HG02840 (cell line): Measurements from ENCODE around the gene DNAI2.
"Not testable (repeated sequence)": the region's sequence is repeated elsewhere in the genome, so short reads cannot be mapped to it uniquely, and the experiment has no call there.

Experiments
- ATAC-seq: cut with Tn5 transposase; IDR thresholded peaks from one replicate; pipeline ENCODE4 v1.9.1; 2021; ENCODE audit warnings: mild to moderate bottlenecking, moderate library complexity, moderate number of reproducible peaks; ENCODE audit not compliant: unreplicated experiment, low FRiP score

The DNAI2 gene

GRCh38 chr17:74272731-74273201 lies 1.3 kb upstream of the DNAI2 start:
- ATAC-seq: no peak

- no peak for ATAC-seq
Measured at GRCh38 chr17:74274709-74275340, 791 bp downstream of the DNAI2 start.

GRCh38 chr17:74276051-74276476 lies 2.0 kb downstream of the DNAI2 start:
- no peak for ATAC-seq

GRCh38 chr17:74276541-74277009 lies 2.5 kb downstream of the DNAI2 start:
- no peak for ATAC-seq

GRCh38 chr17:74277935-74278334 lies 3.9 kb downstream of the DNAI2 start:
- no peak for ATAC-seq

GRCh38 chr17:74279617-74280016 lies 5.6 kb downstream of the DNAI2 start:
- not testable (repeated sequence) for ATAC-seq

GRCh38 chr17:74280093-74280513 lies 6.1 kb downstream of the DNAI2 start:
- ATAC-seq: no peak

- ATAC-seq: no peak
Measured at GRCh38 chr17:74281799-74282198, 7.8 kb downstream of the DNAI2 start.

GRCh38 chr17:74282274-74282586 lies 8.2 kb downstream of the DNAI2 start:
- not testable (repeated sequence) for ATAC-seq

- no peak for ATAC-seq
Measured at GRCh38 chr17:74282587-74283370, 8.7 kb downstream of the DNAI2 start.

- no peak for ATAC-seq
Measured at GRCh38 chr17:74283371-74283673, 9.3 kb downstream of the DNAI2 start.

GRCh38 chr17:74287031-74287602 lies 13.1 kb downstream of the DNAI2 start:
- ATAC-seq: no peak

- ATAC-seq: no peak
Measured at GRCh38 chr17:74288785-74289184, 14.8 kb downstream of the DNAI2 start.

GRCh38 chr17:74289688-74290087 lies 15.7 kb downstream of the DNAI2 start:
- ATAC-seq: no peak

GRCh38 chr17:74290340-74290739 lies 16.3 kb downstream of the DNAI2 start:
- no peak for ATAC-seq

GRCh38 chr17:74292495-74292894 lies 18.5 kb downstream of the DNAI2 start:
- no peak for ATAC-seq

GRCh38 chr17:74295625-74296547 lies 21.9 kb downstream of the DNAI2 start:
- ATAC-seq: no peak

- ATAC-seq: no peak
Measured at GRCh38 chr17:74296548-74296936, 22.5 kb downstream of the DNAI2 start.

GRCh38 chr17:74297941-74298340 lies 23.9 kb downstream of the DNAI2 start:
- no peak for ATAC-seq

- ATAC-seq: no peak
Measured at GRCh38 chr17:74298778-74299177, 24.7 kb downstream of the DNAI2 start.
